Astrocyte of the cerebellum (primary cell): ENCODE measurements around the gene KIF2A.

Source experiments
- DNase-seq: peaks from one replicate; pipeline ENCODE4 v3.0.0-alpha.2; 2011; ENCODE audit warnings: low read depth
- H3K4me3 ChIP-seq: 2 replicates; pipeline ENCODE4 v1.5.1; 2011; ENCODE audit warnings: mild to moderate bottlenecking, low read depth, low read length, moderate library complexity
- CTCF ChIP-seq: IDR thresholded peaks from 2 replicates; pipeline ENCODE4 v1.5.1; 2012; ENCODE audit warnings: low read length, low read depth, moderate library complexity, mild to moderate bottlenecking; ENCODE audit errors: missing control alignments
- in situ Hi-C: cut with HindIII; loops from 2 replicates; pipeline ENCODE4 v1.10.0; 2017; ENCODE audit warnings: low sequenced_read_pairs

Gene KIF2A

GRCh38 chr5:62298118-62298517, 7.9 kb upstream of the KIF2A start:
- in situ Hi-C loops: no loop called here
- no peak for DNase-seq
- TF ChIP-seq CTCF: no peak
- no peak overlapping the region for H3K4me3 ChIP-seq

- H3K4me3 ChIP-seq: no peak overlapping the region
- no peak for TF ChIP-seq CTCF
- DNase-seq: no peak
- in situ Hi-C loops: no loop called here
These were observed 6.9 kb upstream of the KIF2A start for GRCh38 chr5:62299101-62299500.

- no peak overlapping the region for H3K4me3 ChIP-seq
- TF ChIP-seq CTCF: no peak
- DNase-seq: no peak
- in situ Hi-C loops: no loop called here
These were observed 6.4 kb upstream of the KIF2A start for GRCh38 chr5:62299600-62299999.

GRCh38 chr5:62305358-62305714, 670 bp upstream of the KIF2A start:
- H3K4me3 ChIP-seq: peak overlapping the region; percentile 93
- no peak for DNase-seq
- TF ChIP-seq CTCF: no peak
- in situ Hi-C loops: no loop called here

- peak overlapping the region; percentile 93 for H3K4me3 ChIP-seq
- peak; percentile 23 for DNase-seq
- TF ChIP-seq CTCF: no peak
- in situ Hi-C loops: no loop called here
These were observed 403 bp downstream of the KIF2A start for GRCh38 chr5:62306323-62306895.

- DNase-seq: no peak
- in situ Hi-C loops: no loop called here
These were observed 1.1 kb downstream of the KIF2A start for GRCh38 chr5:62306896-62307689.

More at GRCh38 chr5:62306896-62307689, 1.1 kb downstream of the KIF2A start:
- TF ChIP-seq CTCF: no peak
- H3K4me3 ChIP-seq: peak overlapping the region; percentile 93
